H9 (cell line): ENCODE measurements around the gene GPR25. TPM values are rescaled to one million over a fixed set of nuclear protein-coding genes. Genes with fewer than 3 reads are reported as not detected.

Source experiments
- DNase-seq: peaks from one replicate; pipeline ENCODE4 v3.0.0-alpha.2; 2017
- H2AFZ ChIP-seq: one replicate; pipeline ENCODE4 v1.6.1; 2013; ENCODE audit warnings: mild to moderate bottlenecking, low read length, control low read depth, moderate library complexity
- H2AK5ac ChIP-seq: 2 replicates; pipeline ENCODE4 v1.6.1; 2013; ENCODE audit warnings: low read length, control low read depth, mixed read lengths; ENCODE audit not compliant: insufficient read length
- H2BK120ac ChIP-seq: one replicate; pipeline ENCODE4 v1.6.1; 2013; ENCODE audit warnings: low read depth, mild to moderate bottlenecking, low read length, control low read depth, inconsistent platforms; ENCODE audit not compliant: poor library complexity, severe bottlenecking
- H2BK12ac ChIP-seq: 2 replicates; pipeline ENCODE4 v1.6.1; 2013; ENCODE audit warnings: low read length, control low read depth, mixed read lengths, low read depth; ENCODE audit not compliant: insufficient read length
- H2BK15ac ChIP-seq: 2 replicates; pipeline ENCODE4 v1.6.1; 2013; ENCODE audit warnings: low read depth, low read length, control low read depth
- H2BK20ac ChIP-seq: one replicate; pipeline ENCODE4 v1.6.1; 2013; ENCODE audit warnings: low read depth, mild to moderate bottlenecking, low read length, control low read depth, inconsistent platforms; ENCODE audit not compliant: poor library complexity, severe bottlenecking
- H2BK5ac ChIP-seq: 2 replicates; pipeline ENCODE4 v1.6.1; 2013; ENCODE audit warnings: low read length, control low read depth, mixed read lengths; ENCODE audit not compliant: insufficient read length
- H3K14ac ChIP-seq: 2 replicates; pipeline ENCODE4 v1.6.1; 2013; ENCODE audit warnings: low read length, control low read depth; ENCODE audit not compliant: insufficient read depth
- H3K18ac ChIP-seq: 2 replicates; pipeline ENCODE4 v1.6.1; 2013; ENCODE audit warnings: low read depth, mild to moderate bottlenecking, mixed read lengths, low read length, control low read depth; ENCODE audit not compliant: insufficient read length
- H3K23ac ChIP-seq: 2 replicates; pipeline ENCODE4 v1.6.1; 2013; ENCODE audit warnings: low read length, control low read depth, mixed read lengths, low read depth; ENCODE audit not compliant: insufficient read length
- H3K23me2 ChIP-seq: 2 replicates; pipeline ENCODE4 v1.6.1; 2013; ENCODE audit warnings: low read depth, mild to moderate bottlenecking, mixed read lengths, low read length, control low read depth; ENCODE audit not compliant: insufficient read length, poor library complexity, severe bottlenecking
- H3K27ac ChIP-seq: 2 replicates; pipeline ENCODE4 v1.5.1; 2013; ENCODE audit warnings: low read length, control low read depth, mixed read lengths, low read depth; ENCODE audit not compliant: insufficient read length
- H3K27me3 ChIP-seq: 2 replicates; pipeline ENCODE4 v1.6.1; 2013; ENCODE audit warnings: low read length, control low read depth, inconsistent platforms; ENCODE audit not compliant: insufficient read depth
- H3K4ac ChIP-seq: 2 replicates; pipeline ENCODE4 v1.6.1; 2013; ENCODE audit warnings: low read depth, mild to moderate bottlenecking, control low read depth, inconsistent platforms, low read length, moderate library complexity
- H3K4me1 ChIP-seq: 2 replicates; pipeline ENCODE4 v1.6.1; 2013; ENCODE audit warnings: low read length, control low read depth, inconsistent platforms; ENCODE audit not compliant: insufficient read depth
- H3K4me2 ChIP-seq: 2 replicates; pipeline ENCODE4 v1.6.1; 2013; ENCODE audit warnings: low read length, control low read depth, mixed read lengths; ENCODE audit not compliant: insufficient read length, insufficient read depth
- H3K56ac ChIP-seq: 2 replicates; pipeline ENCODE4 v1.6.1; 2013; ENCODE audit warnings: low read depth, mild to moderate bottlenecking, mixed read lengths, low read length, control low read depth; ENCODE audit not compliant: insufficient read length
- H3K79me1 ChIP-seq: 2 replicates; pipeline ENCODE4 v1.6.1; 2013; ENCODE audit warnings: low read depth, mild to moderate bottlenecking, moderate library complexity, low read length, control low read depth, inconsistent platforms; ENCODE audit not compliant: insufficient read depth, poor library complexity, severe bottlenecking
- H3K79me2 ChIP-seq: 2 replicates; pipeline ENCODE4 v1.6.1; 2013; ENCODE audit warnings: low read length, control low read depth, inconsistent platforms; ENCODE audit not compliant: insufficient read depth
- H3K9ac ChIP-seq: 2 replicates; pipeline ENCODE4 v1.6.1; 2013; ENCODE audit warnings: low read length, control low read depth, mixed read lengths; ENCODE audit not compliant: insufficient read length; ENCODE audit errors: extremely low read depth
- H3K9me3 ChIP-seq: one replicate; pipeline ENCODE4 v1.6.1; 2013; ENCODE audit warnings: low read depth, low read length, inconsistent platforms; ENCODE audit not compliant: control insufficient read depth
- H3T11ph ChIP-seq: one replicate; pipeline ENCODE4 v1.6.1; 2013; ENCODE audit warnings: mild to moderate bottlenecking, low read length, control low read depth, inconsistent platforms
- H4K20me1 ChIP-seq: one replicate; pipeline ENCODE4 v1.6.1; 2013; ENCODE audit not compliant: control insufficient read depth, insufficient read length, insufficient read depth
- H4K5ac ChIP-seq: 2 replicates; pipeline ENCODE4 v1.6.1; 2013; ENCODE audit warnings: low read depth, mild to moderate bottlenecking, mixed read lengths, low read length, control low read depth; ENCODE audit not compliant: insufficient read length
- H4K8ac ChIP-seq: replicated peaks from 2 replicates; pipeline ENCODE4 v1.6.1; 2013; ENCODE audit warnings: low read length, control low read depth, mixed read lengths, low read depth; ENCODE audit not compliant: insufficient read length
- H4K91ac ChIP-seq: 2 replicates; pipeline ENCODE4 v1.6.1; 2013; ENCODE audit warnings: low read depth, mild to moderate bottlenecking, moderate library complexity, mixed read lengths, low read length, control low read depth; ENCODE audit not compliant: insufficient read length
- H3K27ac Mint-ChIP-seq, 3 experiments: 2 replicates in 2 of 3; 3 replicates in 1 of 3; pipeline ENCODE4 v1.8.0; 2020 to 2021; ENCODE audit warnings: mixed read lengths in 3 of 3, mild to moderate bottlenecking in 1 of 3, moderate library complexity in 1 of 3
- H3K27me3 Mint-ChIP-seq: 2 replicates; pipeline ENCODE4 v1.8.0; 2021; ENCODE audit warnings: low read depth, mild to moderate bottlenecking, moderate library complexity, mixed read lengths
- H3K36me3 Mint-ChIP-seq, 3 experiments: 2 replicates in 2 of 3; 3 replicates in 1 of 3; pipeline ENCODE4 v1.8.0; 2020 to 2021; ENCODE audit warnings: low read depth in 3 of 3, mixed read lengths in 3 of 3; ENCODE audit not compliant: insufficient read depth in 1 of 3
- H3K4me1 Mint-ChIP-seq, 2 experiments: 2 replicates each; pipeline ENCODE4 v1.8.0; 2020; ENCODE audit warnings: mixed read lengths in 2 of 2
- H3K4me3 Mint-ChIP-seq, 2 experiments: 2 replicates in 1 of 2; 3 replicates in 1 of 2; pipeline ENCODE4 v1.8.0; 2020 to 2021; ENCODE audit warnings: mild to moderate bottlenecking in 2 of 2, mixed read lengths in 2 of 2, moderate library complexity in 1 of 2
- H3K9me3 Mint-ChIP-seq, 2 experiments: 2 replicates in 1 of 2; 3 replicates in 1 of 2; pipeline ENCODE4 v1.8.0; 2020; ENCODE audit warnings: mild to moderate bottlenecking in 2 of 2, mixed read lengths in 2 of 2, moderate library complexity in 1 of 2
- CTCF ChIP-seq: fragments of 200-600 bp; sonication (generic); conservative IDR thresholded peaks from 3 replicates; pipeline ENCODE4 v1.8.0; 2021; ENCODE audit warnings: antibody characterized with exemption, mild to moderate bottlenecking
- WGBS: extraction: QIAGEN DNeasy Blood & Tissue Kit; methylation state at CpG from one replicate; pipeline ENCODE4 v1.1.7; 2013; ENCODE audit warnings: missing lambda C conversion rate, low lambda C conversion rate, mixed read lengths; ENCODE audit not compliant: insufficient read length; ENCODE audit errors: extremely low coverage; 5-methylcytosine and 5-hydroxymethylcytosine counted together
- total RNA-seq: library from RNA; stranded (reverse); gene quantifications from 2 replicates; pipeline ENCODE4 v1.2.1, GENCODE V29; 2021

GPR25 gene
- total RNA-seq, 1 experiment from 2014 or later: not detected

DNA sequence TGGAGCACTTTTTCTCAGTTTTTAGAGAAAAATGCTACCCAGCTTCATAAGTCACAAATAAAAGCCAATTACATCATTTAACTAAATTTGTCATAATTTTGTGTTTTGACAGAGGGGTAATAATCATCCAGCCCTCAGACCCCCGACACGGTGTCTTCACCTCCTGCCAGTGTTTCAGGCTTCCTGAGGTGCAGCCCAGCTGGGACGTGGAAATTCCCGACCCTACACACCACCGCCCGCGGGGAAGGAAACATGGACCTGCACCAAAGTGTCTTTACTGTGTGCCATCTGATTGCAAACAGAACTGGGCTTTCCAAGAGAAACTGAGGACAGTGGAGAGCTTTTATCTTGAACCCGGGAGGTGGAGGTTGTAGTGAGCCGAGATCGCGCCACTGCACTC is 14.3 kb downstream of the GPR25 start:
- peaks cover 11% of the 10 kb centered on the region for H3K23me2 ChIP-seq
- no peak overlapping the region for H3K4ac ChIP-seq
- H2BK5ac ChIP-seq: no peak overlapping the region
- H3K4me3 Mint-ChIP-seq: no peak overlapping the region; a peak in 1 of 5 replicates
- H3K9me3 Mint-ChIP-seq: no peaks in the 10 kb centered on the region
- H3K14ac ChIP-seq: no peak overlapping the region
- no peak for TF ChIP-seq CTCF
- H3K27me3 Mint-ChIP-seq: no peaks in the 10 kb centered on the region; the same call in none of the 2 replicates
- no peak overlapping the region for H3K27ac ChIP-seq
- H3K79me1 ChIP-seq: no peaks in the 10 kb centered on the region
- H3K27ac Mint-ChIP-seq: no peak overlapping the region
- H3K36me3 Mint-ChIP-seq: no peaks in the 10 kb centered on the region
- H3K23ac ChIP-seq: no peak overlapping the region
- no peak overlapping the region for H2BK20ac ChIP-seq
- H4K91ac ChIP-seq: no peak overlapping the region
- H3K4me1 Mint-ChIP-seq: peaks cover 32 to 43% of the 10 kb centered on the region in 2 experiments
- H3K27me3 ChIP-seq: no peaks in the 10 kb centered on the region
- no peak overlapping the region for H4K5ac ChIP-seq
- WGBS: no CpG with 5 or more reads among the region's 11 CpGs
- no peak overlapping the region for H3K4me2 ChIP-seq
- no peaks in the 10 kb centered on the region; the same call in 1 of the 2 replicates for H3K79me2 ChIP-seq
- H2BK12ac ChIP-seq: no peak overlapping the region
- H2BK120ac ChIP-seq: no peak overlapping the region
- H2AK5ac ChIP-seq: no peak overlapping the region
- H3K18ac ChIP-seq: no peak overlapping the region
- no peak overlapping the region for H3K9ac ChIP-seq
- H3K4me1 ChIP-seq: peaks cover 6% of the 10 kb centered on the region
- H4K8ac ChIP-seq: no peak overlapping the region
- no peak for DNase-seq
- H3K9me3 ChIP-seq: no peaks in the 10 kb centered on the region
- H2BK15ac ChIP-seq: no peak overlapping the region
- H2AFZ ChIP-seq: no peak overlapping the region
- H3K56ac ChIP-seq: no peak overlapping the region
- no peak overlapping the region for H3T11ph ChIP-seq
- H4K20me1 ChIP-seq: no peaks in the 10 kb centered on the region
